OCI-LY7 (cell line): ENCODE results near the gene ABCC1.

Source experiments
- CTCF ChIP-seq: fragments of 200-600 bp; sonication (generic); conservative IDR thresholded peaks from 2 replicates; pipeline ENCODE4 v1.5.1; 2014; ENCODE audit warnings: mild to moderate bottlenecking, antibody characterized with exemption, low read length, moderate library complexity, mixed read lengths
- EZH2phosphoT487 ChIP-seq: fragments of 200-600 bp; sonication (generic); IDR thresholded peaks from 2 replicates; pipeline ENCODE4 v1.6.1; 2018; ENCODE audit warnings: low read depth, borderline replicate concordance, mild to moderate bottlenecking, mixed run types, antibody characterized with exemption, low read length, moderate library complexity, mixed read lengths

GRCh38 chr16:16003719-16004313 lies 54.4 kb downstream of the ABCC1 start:
- no peak for TF ChIP-seq CTCF
- no peak for TF ChIP-seq EZH2phosphoT487
